GM23338 (cell line): ENCODE data around the gene MRPS11. TPM values are rescaled to one million over a fixed set of nuclear protein-coding genes. Genes with fewer than 3 reads are reported as not detected.

Experiments used
- ATAC-seq: fragments of 200-7000 bp; cut with Tn5 transposase; 3 replicates; pipeline ENCODE4 v1.9.1; 2020
- DNase-seq: peaks from one replicate; pipeline ENCODE4 v3.0.0-alpha.2; 2015; ENCODE audit warnings: low spot score
- H2AFZ ChIP-seq: fragments of 200-600 bp; sonication (generic); 2 replicates; pipeline ENCODE4 v1.8.0; 2016; ENCODE audit warnings: antibody characterized with exemption, mild to moderate bottlenecking, moderate library complexity
- H3F3A ChIP-seq: fragments of 200-600 bp; sonication (generic); replicated peaks from 2 replicates; pipeline ENCODE4 v1.8.0; 2017; ENCODE audit warnings: antibody characterized with exemption, mixed run types, low read depth
- H3K27ac ChIP-seq: fragments of 200-600 bp; sonication (generic); 2 replicates; pipeline ENCODE4 v1.6.1; 2016; ENCODE audit warnings: low read depth
- H3K27me3 ChIP-seq: fragments of 200-600 bp; sonication (generic); 2 replicates; pipeline ENCODE4 v1.8.0; 2016; ENCODE audit warnings: mild to moderate bottlenecking, mixed run types, moderate library complexity; ENCODE audit not compliant: insufficient read depth
- H3K36me3 ChIP-seq: fragments of 200-600 bp; sonication (generic); 2 replicates; pipeline ENCODE4 v1.8.0; 2016; ENCODE audit warnings: mild to moderate bottlenecking; ENCODE audit not compliant: insufficient read depth
- H3K4me1 ChIP-seq: fragments of 200-600 bp; sonication (generic); 2 replicates; pipeline ENCODE4 v1.8.0; 2016; ENCODE audit warnings: mild to moderate bottlenecking, moderate library complexity; ENCODE audit not compliant: insufficient read depth
- H3K4me2 ChIP-seq: fragments of 200-600 bp; sonication (generic); 2 replicates; pipeline ENCODE4 v1.7.1; 2017; ENCODE audit warnings: mixed run types
- H3K4me3 ChIP-seq: fragments of 200-600 bp; sonication (generic); 2 replicates; pipeline ENCODE4 v1.6.1; 2016; ENCODE audit warnings: mixed run types
- H3K79me2 ChIP-seq: fragments of 200-600 bp; sonication (generic); replicated peaks from 2 replicates; pipeline ENCODE4 v1.8.0; 2017; ENCODE audit warnings: mild to moderate bottlenecking; ENCODE audit not compliant: insufficient read depth
- H3K9me2 ChIP-seq: fragments of 200-600 bp; sonication (generic); 2 replicates; pipeline ENCODE4 v1.8.0; 2017; ENCODE audit not compliant: insufficient read depth
- H4K20me1 ChIP-seq: fragments of 200-600 bp; sonication (generic); replicated peaks from 2 replicates; pipeline ENCODE4 v1.8.0; 2017; ENCODE audit warnings: mild to moderate bottlenecking; ENCODE audit not compliant: insufficient read depth
- H3K27ac Mint-ChIP-seq: 2 replicates; pipeline ENCODE4 v1.8.0; 2020; ENCODE audit warnings: inconsistent platforms, mild to moderate bottlenecking, moderate library complexity, mixed read lengths
- H3K27me3 Mint-ChIP-seq: 3 replicates; pipeline ENCODE4 v1.8.0; 2022; ENCODE audit warnings: low read depth, mild to moderate bottlenecking, moderate library complexity, mixed read lengths, inconsistent platforms; ENCODE audit not compliant: insufficient read depth, poor library complexity
- H3K36me3 Mint-ChIP-seq: 3 replicates; pipeline ENCODE4 v1.8.0; 2021; ENCODE audit warnings: low read depth, mild to moderate bottlenecking, inconsistent platforms, moderate library complexity, mixed read lengths
- H3K4me1 Mint-ChIP-seq: 3 replicates; pipeline ENCODE4 v1.8.0; 2020; ENCODE audit warnings: mild to moderate bottlenecking, inconsistent platforms, mixed read lengths
- H3K4me3 Mint-ChIP-seq: 3 replicates; pipeline ENCODE4 v1.8.0; 2021; ENCODE audit warnings: moderate library complexity, mild to moderate bottlenecking, inconsistent platforms, mixed read lengths
- H3K9me3 Mint-ChIP-seq: 3 replicates; pipeline ENCODE4 v1.8.0; 2020; ENCODE audit warnings: moderate library complexity, mild to moderate bottlenecking, inconsistent platforms, mixed read lengths
- CREB1 ChIP-seq: fragments of 250-450 bp; sonication (Bioruptor Pico); IDR thresholded peaks from 2 replicates; pipeline ENCODE4 v1.5.0; 2020; ENCODE audit warnings: low read depth, mild to moderate bottlenecking, moderate library complexity
- CTCF ChIP-seq, 2 experiments: fragments of 200-600 bp in 1 of 2; sonication (generic) in 1 of 2; conservative IDR thresholded peaks; 2 replicates each; pipeline versions ENCODE4 v1.5.1 to v1.6.1; 2016 to 2017; ENCODE audit warnings: antibody characterized with exemption in 2 of 2, low read depth in 2 of 2, mild to moderate bottlenecking in 2 of 2, moderate library complexity in 1 of 2
- EZH2 ChIP-seq: fragments of 200-600 bp; sonication (generic); IDR thresholded peaks from one replicate; pipeline ENCODE4 v1.8.0; 2017; ENCODE audit warnings: antibody characterized with exemption, mild to moderate bottlenecking, low read depth; ENCODE audit not compliant: unreplicated experiment
- EZH2phosphoT487 ChIP-seq: fragments of 200-600 bp; sonication (generic); IDR thresholded peaks from one replicate; pipeline ENCODE4 v1.8.1; 2018; ENCODE audit warnings: antibody characterized with exemption; ENCODE audit not compliant: unreplicated experiment
- JUNB ChIP-seq: IDR thresholded peaks from one replicate; pipeline ENCODE4 v1.6.1; 2016; ENCODE audit warnings: antibody characterized with exemption; ENCODE audit not compliant: unreplicated experiment
- NANOG ChIP-seq: IDR thresholded peaks from 2 replicates; pipeline ENCODE4 v1.6.1; 2016; ENCODE audit warnings: antibody characterized with exemption, borderline replicate concordance
- POLR2AphosphoS5 ChIP-seq: IDR thresholded peaks from 2 replicates; pipeline ENCODE4 v1.6.1; 2016; ENCODE audit warnings: antibody characterized with exemption, low read depth
- REST ChIP-seq: IDR thresholded peaks from one replicate; pipeline ENCODE4 v1.6.1; 2018; ENCODE audit warnings: antibody characterized with exemption; ENCODE audit not compliant: unreplicated experiment
- STAT1 ChIP-seq: IDR thresholded peaks from one replicate; pipeline ENCODE4 v1.6.1; 2016; ENCODE audit warnings: antibody characterized with exemption; ENCODE audit not compliant: unreplicated experiment
- ZNF114 ChIP-seq: fragments of 250-450 bp; sonication (Bioruptor Pico); IDR thresholded peaks from 2 replicates; pipeline ENCODE4 v1.5.0; 2020; ENCODE audit warnings: mild to moderate bottlenecking, moderate library complexity
- ZNF331 ChIP-seq: fragments of 250-450 bp; sonication (Bioruptor Pico); IDR thresholded peaks from 2 replicates; pipeline ENCODE4 v1.5.0; 2020; ENCODE audit warnings: low read depth, mild to moderate bottlenecking, moderate library complexity
- ZNF462 ChIP-seq: fragments of 250-450 bp; sonication (Bioruptor Pico); IDR thresholded peaks from 2 replicates; pipeline ENCODE4 v1.5.0; 2020; ENCODE audit warnings: mild to moderate bottlenecking, moderate library complexity
- polyA plus RNA-seq: library from polyadenylated mRNA; unstranded; fragments of >200 nt; fragmentation: Nextera tagmentation; extraction: Ambion mirVana; gene quantifications from 2 replicates; pipeline ENCODE4 v1.2.1, GENCODE V29; 2016
- total RNA-seq: library from RNA; depleted of rRNA; stranded (reverse); fragments of >200 nt; shearing (Covaris generic); gene quantifications from 2 replicates; pipeline ENCODE4 v1.2.3, GENCODE V29; 2014
- TF ChIP-seq, protein P1 (sequence below): IDR thresholded peaks from 2 replicates; pipeline ENCODE4 v1.6.1; 2016; ENCODE audit warnings: antibody characterized with exemption

MRPS11 gene
- total and polyA plus RNA-seq, 2 experiments from 2014 or later, result 35.8 to 57.9 TPM

DNA sequence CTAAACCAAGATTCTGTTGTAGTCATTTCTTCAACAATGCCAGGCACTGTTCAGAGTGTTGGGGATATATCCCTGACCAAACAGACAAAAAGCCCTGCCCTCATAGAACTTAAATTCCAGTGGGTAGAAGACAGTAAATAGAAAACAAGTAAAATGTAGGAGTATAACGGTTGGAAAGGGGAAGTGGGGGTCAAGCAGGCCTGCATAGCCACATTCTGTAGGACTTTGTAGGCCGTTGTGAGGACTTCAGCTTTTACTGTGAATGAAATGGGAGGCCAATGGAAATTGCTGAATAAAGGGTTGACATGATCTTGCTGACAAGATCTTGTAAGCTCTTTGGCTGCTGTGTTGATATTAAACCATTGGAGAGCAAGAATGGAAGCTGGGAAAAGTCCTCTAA is 1.8 kb downstream of the MRPS11 start:
- H3K4me1 ChIP-seq, result peaks cover 9% of the 10 kb centered on the region; the same call in 1 of the 2 replicates
- H3K36me3 ChIP-seq, result peaks cover 13% of the 10 kb centered on the region
- no peaks in the 10 kb centered on the region for H3F3A ChIP-seq
- peaks cover 12% of the 10 kb centered on the region; the same call in 1 of the 2 replicates for H4K20me1 ChIP-seq
- peaks cover 8% of the 10 kb centered on the region for H3K27me3 Mint-ChIP-seq
- H3K27ac ChIP-seq, result no peak overlapping the region
- H3K4me1 Mint-ChIP-seq, result peaks cover 14% of the 10 kb centered on the region; the same call in 2 of the 3 replicates
- H2AFZ ChIP-seq, result no peak overlapping the region
- ATAC-seq (no peak), DNase-seq (no peak)
- H3K9me3 Mint-ChIP-seq, result no peaks in the 10 kb centered on the region; the same call in 2 of the 3 replicates
- peaks cover 43% of the 10 kb centered on the region for H3K79me2 ChIP-seq
- no peak overlapping the region for H3K27ac Mint-ChIP-seq
- peaks cover 23% of the 10 kb centered on the region for H3K36me3 Mint-ChIP-seq
- TF ChIP-seq ZNF114 (CRISPR knock-in tag), result no peak
- no peak for TF ChIP-seq EZH2
- TF ChIP-seq JUNB, result no peak
- TF ChIP-seq CREB1 (CRISPR knock-in tag), result no peak
- TF ChIP-seq STAT1, result no peak
- no peak for TF ChIP-seq ZNF462 (CRISPR knock-in tag)
- no peak for TF ChIP-seq NANOG
- no peak for TF ChIP-seq EZH2phosphoT487
- TF ChIP-seq REST, result no peak
- no peak for TF ChIP-seq POLR2AphosphoS5
- no peak for TF ChIP-seq CTCF (conservative IDR thresholded peaks at IDR 0.05; ENCODE audit: low read depth in 2 of 2)
- TF ChIP-seq ZNF331, result no peak
- TF ChIP-seq, protein P1, sequence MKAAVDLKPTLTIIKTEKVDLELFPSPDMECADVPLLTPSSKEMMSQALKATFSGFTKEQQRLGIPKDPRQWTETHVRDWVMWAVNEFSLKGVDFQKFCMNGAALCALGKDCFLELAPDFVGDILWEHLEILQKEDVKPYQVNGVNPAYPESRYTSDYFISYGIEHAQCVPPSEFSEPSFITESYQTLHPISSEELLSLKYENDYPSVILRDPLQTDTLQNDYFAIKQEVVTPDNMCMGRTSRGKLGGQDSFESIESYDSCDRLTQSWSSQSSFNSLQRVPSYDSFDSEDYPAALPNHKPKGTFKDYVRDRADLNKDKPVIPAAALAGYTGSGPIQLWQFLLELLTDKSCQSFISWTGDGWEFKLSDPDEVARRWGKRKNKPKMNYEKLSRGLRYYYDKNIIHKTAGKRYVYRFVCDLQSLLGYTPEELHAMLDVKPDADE, result no peak
- no peak overlapping the region for H3K4me3 ChIP-seq
- no peak overlapping the region for H3K4me3 Mint-ChIP-seq
- no peaks in the 10 kb centered on the region for H3K9me2 ChIP-seq
- H3K4me2 ChIP-seq, result no peak overlapping the region
- no peaks in the 10 kb centered on the region for H3K27me3 ChIP-seq
